Keratinocyte (primary cell): ENCODE data around the gene RALGPS1. TPM values are rescaled to one million over a fixed set of nuclear protein-coding genes. Genes with fewer than 3 reads are reported as not detected.

Experiments used
- DNase-seq: peaks from one replicate; pipeline ENCODE4 v3.0.0-alpha.2; 2011; ENCODE audit warnings: low read depth, missing footprints, low spot score
- FAIRE-seq: peaks from 2 replicates; lab custom pipeline; 2011; peaks lifted over from hg19 to GRCh38; lab: Jason Lieb, UNC
- H2AFZ ChIP-seq: 2 replicates; pipeline ENCODE4 v1.6.0; 2012; ENCODE audit warnings: low read length, control low read depth, inconsistent platforms; ENCODE audit not compliant: control insufficient read depth
- H3K27ac ChIP-seq: 2 replicates; pipeline ENCODE4 v1.5.1; 2011; ENCODE audit warnings: low read length; ENCODE audit not compliant: control insufficient read depth, insufficient read depth
- H3K27me3 ChIP-seq: 3 replicates; pipeline ENCODE4 v1.6.0; 2011; ENCODE audit warnings: low read length; ENCODE audit not compliant: control insufficient read depth, insufficient read depth; ENCODE audit errors: extremely low read depth
- H3K36me3 ChIP-seq, 2 experiments: 2 replicates in 1 of 2; 3 replicates in 1 of 2; pipeline ENCODE4 v1.5.1; 2011; ENCODE audit warnings: low read length in 2 of 2, mild to moderate bottlenecking in 1 of 2; ENCODE audit not compliant: control insufficient read depth in 2 of 2, insufficient read depth in 2 of 2; ENCODE audit errors: extremely low read depth in 1 of 2
- H3K4me1 ChIP-seq: 3 replicates; pipeline ENCODE4 v1.5.1; 2011; ENCODE audit warnings: low read length; ENCODE audit not compliant: control insufficient read depth, insufficient read depth; ENCODE audit errors: extremely low read depth
- H3K4me2 ChIP-seq: 3 replicates; pipeline ENCODE4 v1.6.0; 2011; ENCODE audit warnings: low read depth, low read length; ENCODE audit not compliant: control insufficient read depth, insufficient read depth; ENCODE audit errors: extremely low read depth
- H3K4me3 ChIP-seq, 3 experiments: fragments of 200-600 bp in 1 of 3; sonication (generic) in 1 of 3; 2 replicates in 2 of 3; 3 replicates in 1 of 3; pipeline ENCODE4 v1.5.1; 2011 to 2016; ENCODE audit warnings: low read length in 3 of 3, mild to moderate bottlenecking in 3 of 3, control low read depth in 2 of 3, inconsistent platforms in 1 of 3, low read depth in 1 of 3, mixed read lengths in 1 of 3, mixed run types in 1 of 3, moderate library complexity in 1 of 3; ENCODE audit not compliant: control insufficient read depth in 2 of 3, insufficient read depth in 2 of 3; ENCODE audit errors: extremely low read depth in 1 of 3
- H3K79me2 ChIP-seq: 2 replicates; pipeline ENCODE4 v1.6.0; 2012; ENCODE audit warnings: low read length; ENCODE audit not compliant: control insufficient read depth, insufficient read depth
- H3K9ac ChIP-seq: 3 replicates; pipeline ENCODE4 v1.6.0; 2011; ENCODE audit warnings: low read length; ENCODE audit not compliant: control insufficient read depth, insufficient read depth; ENCODE audit errors: extremely low read depth
- H3K9me1 ChIP-seq: 3 replicates; pipeline ENCODE4 v1.6.0; 2011; ENCODE audit warnings: low read length; ENCODE audit not compliant: control insufficient read depth, insufficient read depth; ENCODE audit errors: extremely low read depth
- H3K9me3 ChIP-seq: 2 replicates; pipeline ENCODE4 v1.5.1; 2012; ENCODE audit warnings: low read depth, low read length; ENCODE audit not compliant: control insufficient read depth
- H4K20me1 ChIP-seq: 3 replicates; pipeline ENCODE4 v1.6.0; 2011; ENCODE audit warnings: low read length; ENCODE audit not compliant: control insufficient read depth, insufficient read depth; ENCODE audit errors: extremely low read depth
- CTCF ChIP-seq, 3 experiments: IDR thresholded peaks in 1 of 3; conservative IDR thresholded peaks in 1 of 3; optimal IDR thresholded peaks in 1 of 3; 2 replicates in 2 of 3; 3 replicates in 1 of 3; pipeline versions ENCODE3 to v1.5.1; 2011; ENCODE audit warnings: low read length in 3 of 3, mild to moderate bottlenecking in 3 of 3, moderate library complexity in 2 of 3, control low read depth in 1 of 3, inconsistent platforms in 1 of 3; ENCODE audit not compliant: insufficient read depth in 2 of 3; ENCODE audit errors: extremely low read depth in 1 of 3
- EZH2 ChIP-seq: IDR thresholded peaks from one replicate; pipeline ENCODE4 v1.6.1; 2012; ENCODE audit warnings: inconsistent platforms, mild to moderate bottlenecking, low read length, moderate library complexity
- dilution Hi-C: fragments of 300-500 bp; cut with MboI; formaldehyde crosslinking; loops from one replicate; pipeline ENCODE4 v1.7.0; 2020; ENCODE audit warnings: low sequenced_read_pairs; ENCODE audit not compliant: extremely low pct_ligation_motif_present
- polyA plus RNA-seq, 5 experiments: library from polyadenylated mRNA; depleted of rRNA in 3 of 5; stranded (reverse) in 3 of 5; stranded (forward) in 1 of 5; unstranded in 1 of 5; fragments of >200 nt; gene quantifications; 1 replicate in 1 of 5; 2 replicates in 3 of 5; 3 replicates in 1 of 5; pipeline versions ENCODE4 v1.2.1 to v1.2.3, GENCODE V29; 2011 to 2012; ENCODE audit warnings: missing spikeins in 2 of 5, low read depth in 1 of 5, low replicate concordance in 1 of 5

Gene RALGPS1
- polyA plus RNA-seq, 1 donor (not counting 4 experiments of a cell fraction or from before 2014, with no cell fraction given): 0.56 TPM

- Histone ChIP-seq H3K9me3 (no peaks in the 10 kb centered on the region), H4K20me1 (no peaks in the 10 kb centered on the region), H3K4me3 (no peak overlapping the region), H3K79me2 (no peaks in the 10 kb centered on the region), H3K9me1 (no peaks in the 10 kb centered on the region), H3K27me3 (no peaks in the 10 kb centered on the region), H3K9ac (no peak overlapping the region), H3K27ac (no peak overlapping the region), H3K4me1 (no peaks in the 10 kb centered on the region), H3K4me2 (no peak overlapping the region), H2AFZ (no peak overlapping the region), H3K36me3 (no peaks in the 10 kb centered on the region)
- dilution Hi-C loops: no loop called here
- no peak for FAIRE-seq
- no peak for DNase-seq
- TF ChIP-seq CTCF (optimal IDR thresholded peaks at IDR 0.05 in 1 of 3, IDR thresholded peaks at IDR 0.05 in 1 of 3, conservative IDR thresholded peaks at IDR 0.05 in 1 of 3; ENCODE audit: extremely low read depth in 1 of 3, insufficient read depth in 2 of 3, low read length in 3 of 3) (no peak), EZH2 (no peak)
Measured at GRCh38 chr9:127036437-127036836, 121.9 kb downstream of the RALGPS1 start.

GRCh38 chr9:127038531-127038930 lies 123.9 kb downstream of the RALGPS1 start:
- no peaks in the 10 kb centered on the region for H3K9me1 ChIP-seq
- H3K9me3 ChIP-seq: no peaks in the 10 kb centered on the region
- no peak overlapping the region for H3K27ac ChIP-seq
- no peaks in the 10 kb centered on the region for H3K36me3 ChIP-seq
- FAIRE-seq: no peak
- no peaks in the 10 kb centered on the region for H3K79me2 ChIP-seq
- no peak overlapping the region for H2AFZ ChIP-seq
- dilution Hi-C loops: no loop called here
- TF ChIP-seq CTCF (optimal IDR thresholded peaks at IDR 0.05 in 1 of 3, IDR thresholded peaks at IDR 0.05 in 1 of 3, conservative IDR thresholded peaks at IDR 0.05 in 1 of 3; ENCODE audit: extremely low read depth in 1 of 3, insufficient read depth in 2 of 3, low read length in 3 of 3): no peak
- TF ChIP-seq EZH2: no peak
- H3K4me1 ChIP-seq: no peaks in the 10 kb centered on the region
- H3K27me3 ChIP-seq: no peaks in the 10 kb centered on the region
- no peak overlapping the region for H3K4me3 ChIP-seq
- H4K20me1 ChIP-seq: no peaks in the 10 kb centered on the region
- no peak overlapping the region for H3K4me2 ChIP-seq
- no peak for DNase-seq
- H3K9ac ChIP-seq: no peak overlapping the region
